GM23338 (cell line): ENCODE results near the gene OASL. TPM values are rescaled to one million over a fixed set of nuclear protein-coding genes. Genes with fewer than 3 reads are reported as not detected.

Experiments used
- ATAC-seq: fragments of 200-7000 bp; cut with Tn5 transposase; 3 replicates; pipeline ENCODE4 v1.9.1; 2020
- DNase-seq: peaks from one replicate; pipeline ENCODE4 v3.0.0-alpha.2; 2015; ENCODE audit warnings: low spot score
- H2AFZ ChIP-seq: fragments of 200-600 bp; sonication (generic); 2 replicates; pipeline ENCODE4 v1.8.0; 2016; ENCODE audit warnings: antibody characterized with exemption, mild to moderate bottlenecking, moderate library complexity
- H3F3A ChIP-seq: fragments of 200-600 bp; sonication (generic); replicated peaks from 2 replicates; pipeline ENCODE4 v1.8.0; 2017; ENCODE audit warnings: antibody characterized with exemption, mixed run types, low read depth
- H3K27ac ChIP-seq: fragments of 200-600 bp; sonication (generic); 2 replicates; pipeline ENCODE4 v1.6.1; 2016; ENCODE audit warnings: low read depth
- H3K27me3 ChIP-seq: fragments of 200-600 bp; sonication (generic); 2 replicates; pipeline ENCODE4 v1.8.0; 2016; ENCODE audit warnings: mild to moderate bottlenecking, mixed run types, moderate library complexity; ENCODE audit not compliant: insufficient read depth
- H3K36me3 ChIP-seq: fragments of 200-600 bp; sonication (generic); 2 replicates; pipeline ENCODE4 v1.8.0; 2016; ENCODE audit warnings: mild to moderate bottlenecking; ENCODE audit not compliant: insufficient read depth
- H3K4me1 ChIP-seq: fragments of 200-600 bp; sonication (generic); 2 replicates; pipeline ENCODE4 v1.8.0; 2016; ENCODE audit warnings: mild to moderate bottlenecking, moderate library complexity; ENCODE audit not compliant: insufficient read depth
- H3K4me2 ChIP-seq: fragments of 200-600 bp; sonication (generic); 2 replicates; pipeline ENCODE4 v1.7.1; 2017; ENCODE audit warnings: mixed run types
- H3K4me3 ChIP-seq: fragments of 200-600 bp; sonication (generic); 2 replicates; pipeline ENCODE4 v1.6.1; 2016; ENCODE audit warnings: mixed run types
- H3K79me2 ChIP-seq: fragments of 200-600 bp; sonication (generic); replicated peaks from 2 replicates; pipeline ENCODE4 v1.8.0; 2017; ENCODE audit warnings: mild to moderate bottlenecking; ENCODE audit not compliant: insufficient read depth
- H3K9me2 ChIP-seq: fragments of 200-600 bp; sonication (generic); 2 replicates; pipeline ENCODE4 v1.8.0; 2017; ENCODE audit not compliant: insufficient read depth
- H4K20me1 ChIP-seq: fragments of 200-600 bp; sonication (generic); replicated peaks from 2 replicates; pipeline ENCODE4 v1.8.0; 2017; ENCODE audit warnings: mild to moderate bottlenecking; ENCODE audit not compliant: insufficient read depth
- H3K27ac Mint-ChIP-seq: 2 replicates; pipeline ENCODE4 v1.8.0; 2020; ENCODE audit warnings: inconsistent platforms, mild to moderate bottlenecking, moderate library complexity, mixed read lengths
- H3K27me3 Mint-ChIP-seq: 3 replicates; pipeline ENCODE4 v1.8.0; 2022; ENCODE audit warnings: low read depth, mild to moderate bottlenecking, moderate library complexity, mixed read lengths, inconsistent platforms; ENCODE audit not compliant: insufficient read depth, poor library complexity
- H3K36me3 Mint-ChIP-seq: 3 replicates; pipeline ENCODE4 v1.8.0; 2021; ENCODE audit warnings: low read depth, mild to moderate bottlenecking, inconsistent platforms, moderate library complexity, mixed read lengths
- H3K4me1 Mint-ChIP-seq: 3 replicates; pipeline ENCODE4 v1.8.0; 2020; ENCODE audit warnings: mild to moderate bottlenecking, inconsistent platforms, mixed read lengths
- H3K4me3 Mint-ChIP-seq: 3 replicates; pipeline ENCODE4 v1.8.0; 2021; ENCODE audit warnings: moderate library complexity, mild to moderate bottlenecking, inconsistent platforms, mixed read lengths
- H3K9me3 Mint-ChIP-seq: 3 replicates; pipeline ENCODE4 v1.8.0; 2020; ENCODE audit warnings: moderate library complexity, mild to moderate bottlenecking, inconsistent platforms, mixed read lengths
- CREB1 ChIP-seq: fragments of 250-450 bp; sonication (Bioruptor Pico); IDR thresholded peaks from 2 replicates; pipeline ENCODE4 v1.5.0; 2020; ENCODE audit warnings: low read depth, mild to moderate bottlenecking, moderate library complexity
- CTCF ChIP-seq, 2 experiments: fragments of 200-600 bp in 1 of 2; sonication (generic) in 1 of 2; conservative IDR thresholded peaks; 2 replicates each; pipeline versions ENCODE4 v1.5.1 to v1.6.1; 2016 to 2017; ENCODE audit warnings: antibody characterized with exemption in 2 of 2, low read depth in 2 of 2, mild to moderate bottlenecking in 2 of 2, moderate library complexity in 1 of 2
- EZH2 ChIP-seq: fragments of 200-600 bp; sonication (generic); IDR thresholded peaks from one replicate; pipeline ENCODE4 v1.8.0; 2017; ENCODE audit warnings: antibody characterized with exemption, mild to moderate bottlenecking, low read depth; ENCODE audit not compliant: unreplicated experiment
- EZH2phosphoT487 ChIP-seq: fragments of 200-600 bp; sonication (generic); IDR thresholded peaks from one replicate; pipeline ENCODE4 v1.8.1; 2018; ENCODE audit warnings: antibody characterized with exemption; ENCODE audit not compliant: unreplicated experiment
- JUNB ChIP-seq: IDR thresholded peaks from one replicate; pipeline ENCODE4 v1.6.1; 2016; ENCODE audit warnings: antibody characterized with exemption; ENCODE audit not compliant: unreplicated experiment
- NANOG ChIP-seq: IDR thresholded peaks from 2 replicates; pipeline ENCODE4 v1.6.1; 2016; ENCODE audit warnings: antibody characterized with exemption, borderline replicate concordance
- POLR2AphosphoS5 ChIP-seq: IDR thresholded peaks from 2 replicates; pipeline ENCODE4 v1.6.1; 2016; ENCODE audit warnings: antibody characterized with exemption, low read depth
- REST ChIP-seq: IDR thresholded peaks from one replicate; pipeline ENCODE4 v1.6.1; 2018; ENCODE audit warnings: antibody characterized with exemption; ENCODE audit not compliant: unreplicated experiment
- STAT1 ChIP-seq: IDR thresholded peaks from one replicate; pipeline ENCODE4 v1.6.1; 2016; ENCODE audit warnings: antibody characterized with exemption; ENCODE audit not compliant: unreplicated experiment
- ZNF114 ChIP-seq: fragments of 250-450 bp; sonication (Bioruptor Pico); IDR thresholded peaks from 2 replicates; pipeline ENCODE4 v1.5.0; 2020; ENCODE audit warnings: mild to moderate bottlenecking, moderate library complexity
- ZNF331 ChIP-seq: fragments of 250-450 bp; sonication (Bioruptor Pico); IDR thresholded peaks from 2 replicates; pipeline ENCODE4 v1.5.0; 2020; ENCODE audit warnings: low read depth, mild to moderate bottlenecking, moderate library complexity
- polyA plus RNA-seq: library from polyadenylated mRNA; unstranded; fragments of >200 nt; fragmentation: Nextera tagmentation; extraction: Ambion mirVana; gene quantifications from 2 replicates; pipeline ENCODE4 v1.2.1, GENCODE V29; 2016
- total RNA-seq: library from RNA; depleted of rRNA; stranded (reverse); fragments of >200 nt; shearing (Covaris generic); gene quantifications from 2 replicates; pipeline ENCODE4 v1.2.3, GENCODE V29; 2014
- TF ChIP-seq, protein P1 (sequence below): fragments of 250-450 bp; sonication (Bioruptor Pico); IDR thresholded peaks from 2 replicates; pipeline ENCODE4 v1.5.0; 2020; ENCODE audit warnings: mild to moderate bottlenecking, moderate library complexity
- TF ChIP-seq, protein P2 (sequence below): IDR thresholded peaks from 2 replicates; pipeline ENCODE4 v1.6.1; 2016; ENCODE audit warnings: antibody characterized with exemption

OASL gene
- total and polyA plus RNA-seq, 2 experiments from 2014 or later, result not detected

- no peak overlapping the region for H3K4me3 Mint-ChIP-seq
- no peaks in the 10 kb centered on the region for H3K4me1 ChIP-seq
- no peak overlapping the region for H3K27ac ChIP-seq
- TF ChIP-seq POLR2AphosphoS5 (no peak), ZNF114 (no peak), NANOG (no peak), EZH2 (no peak), JUNB (no peak), ZNF331 (no peak), STAT1 (no peak), REST (no peak), CTCF (conservative IDR thresholded peaks at IDR 0.05; ENCODE audit: low read depth in 2 of 2) (no peak), EZH2phosphoT487 (no peak), CREB1 (CRISPR knock-in tag) (no peak)
- TF ChIP-seq, protein P1, sequence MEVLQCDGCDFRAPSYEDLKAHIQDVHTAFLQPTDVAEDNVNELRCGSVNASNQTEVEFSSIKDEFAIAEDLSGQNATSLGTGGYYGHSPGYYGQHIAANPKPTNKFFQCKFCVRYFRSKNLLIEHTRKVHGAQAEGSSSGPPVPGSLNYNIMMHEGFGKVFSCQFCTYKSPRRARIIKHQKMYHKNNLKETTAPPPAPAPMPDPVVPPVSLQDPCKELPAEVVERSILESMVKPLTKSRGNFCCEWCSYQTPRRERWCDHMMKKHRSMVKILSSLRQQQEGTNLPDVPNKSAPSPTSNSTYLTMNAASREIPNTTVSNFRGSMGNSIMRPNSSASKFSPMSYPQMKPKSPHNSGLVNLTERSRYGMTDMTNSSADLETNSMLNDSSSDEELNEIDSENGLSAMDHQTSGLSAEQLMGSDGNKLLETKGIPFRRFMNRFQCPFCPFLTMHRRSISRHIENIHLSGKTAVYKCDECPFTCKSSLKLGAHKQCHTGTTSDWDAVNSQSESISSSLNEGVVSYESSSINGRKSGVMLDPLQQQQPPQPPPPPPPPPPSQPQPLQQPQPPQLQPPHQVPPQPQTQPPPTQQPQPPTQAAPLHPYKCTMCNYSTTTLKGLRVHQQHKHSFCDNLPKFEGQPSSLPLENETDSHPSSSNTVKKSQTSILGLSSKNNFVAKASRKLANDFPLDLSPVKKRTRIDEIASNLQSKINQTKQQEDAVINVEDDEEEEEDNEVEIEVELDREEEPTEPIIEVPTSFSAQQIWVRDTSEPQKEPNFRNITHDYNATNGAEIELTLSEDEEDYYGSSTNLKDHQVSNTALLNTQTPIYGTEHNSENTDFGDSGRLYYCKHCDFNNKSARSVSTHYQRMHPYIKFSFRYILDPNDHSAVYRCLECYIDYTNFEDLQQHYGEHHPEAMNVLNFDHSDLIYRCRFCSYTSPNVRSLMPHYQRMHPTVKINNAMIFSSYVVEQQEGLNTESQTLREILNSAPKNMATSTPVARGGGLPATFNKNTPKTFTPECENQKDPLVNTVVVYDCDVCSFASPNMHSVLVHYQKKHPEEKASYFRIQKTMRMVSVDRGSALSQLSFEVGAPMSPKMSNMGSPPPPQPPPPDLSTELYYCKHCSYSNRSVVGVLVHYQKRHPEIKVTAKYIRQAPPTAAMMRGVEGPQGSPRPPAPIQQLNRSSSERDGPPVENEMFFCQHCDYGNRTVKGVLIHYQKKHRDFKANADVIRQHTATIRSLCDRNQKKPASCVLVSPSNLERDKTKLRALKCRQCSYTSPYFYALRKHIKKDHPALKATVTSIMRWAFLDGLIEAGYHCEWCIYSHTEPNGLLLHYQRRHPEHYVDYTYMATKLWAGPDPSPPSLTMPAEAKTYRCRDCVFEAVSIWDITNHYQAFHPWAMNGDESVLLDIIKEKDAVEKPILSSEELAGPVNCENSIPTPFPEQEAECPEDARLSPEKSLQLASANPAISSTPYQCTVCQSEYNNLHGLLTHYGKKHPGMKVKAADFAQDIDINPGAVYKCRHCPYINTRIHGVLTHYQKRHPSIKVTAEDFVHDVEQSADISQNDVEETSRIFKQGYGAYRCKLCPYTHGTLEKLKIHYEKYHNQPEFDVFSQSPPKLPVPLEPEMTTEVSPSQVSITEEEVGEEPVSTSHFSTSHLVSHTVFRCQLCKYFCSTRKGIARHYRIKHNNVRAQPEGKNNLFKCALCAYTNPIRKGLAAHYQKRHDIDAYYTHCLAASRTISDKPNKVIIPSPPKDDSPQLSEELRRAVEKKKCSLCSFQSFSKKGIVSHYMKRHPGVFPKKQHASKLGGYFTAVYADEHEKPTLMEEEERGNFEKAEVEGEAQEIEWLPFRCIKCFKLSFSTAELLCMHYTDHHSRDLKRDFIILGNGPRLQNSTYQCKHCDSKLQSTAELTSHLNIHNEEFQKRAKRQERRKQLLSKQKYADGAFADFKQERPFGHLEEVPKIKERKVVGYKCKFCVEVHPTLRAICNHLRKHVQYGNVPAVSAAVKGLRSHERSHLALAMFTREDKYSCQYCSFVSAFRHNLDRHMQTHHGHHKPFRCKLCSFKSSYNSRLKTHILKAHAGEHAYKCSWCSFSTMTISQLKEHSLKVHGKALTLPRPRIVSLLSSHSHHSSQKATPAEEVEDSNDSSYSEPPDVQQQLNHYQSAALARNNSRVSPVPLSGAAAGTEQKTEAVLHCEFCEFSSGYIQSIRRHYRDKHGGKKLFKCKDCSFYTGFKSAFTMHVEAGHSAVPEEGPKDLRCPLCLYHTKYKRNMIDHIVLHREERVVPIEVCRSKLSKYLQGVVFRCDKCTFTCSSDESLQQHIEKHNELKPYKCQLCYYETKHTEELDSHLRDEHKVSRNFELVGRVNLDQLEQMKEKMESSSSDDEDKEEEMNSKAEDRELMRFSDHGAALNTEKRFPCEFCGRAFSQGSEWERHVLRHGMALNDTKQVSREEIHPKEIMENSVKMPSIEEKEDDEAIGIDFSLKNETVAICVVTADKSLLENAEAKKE, result no peak
- TF ChIP-seq, protein P2, sequence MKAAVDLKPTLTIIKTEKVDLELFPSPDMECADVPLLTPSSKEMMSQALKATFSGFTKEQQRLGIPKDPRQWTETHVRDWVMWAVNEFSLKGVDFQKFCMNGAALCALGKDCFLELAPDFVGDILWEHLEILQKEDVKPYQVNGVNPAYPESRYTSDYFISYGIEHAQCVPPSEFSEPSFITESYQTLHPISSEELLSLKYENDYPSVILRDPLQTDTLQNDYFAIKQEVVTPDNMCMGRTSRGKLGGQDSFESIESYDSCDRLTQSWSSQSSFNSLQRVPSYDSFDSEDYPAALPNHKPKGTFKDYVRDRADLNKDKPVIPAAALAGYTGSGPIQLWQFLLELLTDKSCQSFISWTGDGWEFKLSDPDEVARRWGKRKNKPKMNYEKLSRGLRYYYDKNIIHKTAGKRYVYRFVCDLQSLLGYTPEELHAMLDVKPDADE, result no peak
- peaks cover 6% of the 10 kb centered on the region; the same call in 2 of the 3 replicates for H3K9me3 Mint-ChIP-seq
- no peak overlapping the region for H3K27ac Mint-ChIP-seq
- H3K27me3 Mint-ChIP-seq, result peaks cover 6% of the 10 kb centered on the region
- H2AFZ ChIP-seq, result peak overlapping the region; percentile 32; the same call in 1 of the 2 replicates
- no peaks in the 10 kb centered on the region for H3K27me3 ChIP-seq
- no peaks in the 10 kb centered on the region for H4K20me1 ChIP-seq
- ATAC-seq (no peak), DNase-seq (no peak)
- H3K9me2 ChIP-seq, result no peaks in the 10 kb centered on the region
- peaks cover 2% of the 10 kb centered on the region; the same call in 1 of the 3 replicates for H3K4me1 Mint-ChIP-seq
- no peak overlapping the region for H3K4me3 ChIP-seq
- no peaks in the 10 kb centered on the region for H3K36me3 Mint-ChIP-seq
- no peaks in the 10 kb centered on the region for H3K36me3 ChIP-seq
- H3K4me2 ChIP-seq, result no peak overlapping the region
- no peaks in the 10 kb centered on the region for H3K79me2 ChIP-seq
- H3F3A ChIP-seq, result no peaks in the 10 kb centered on the region
Measured at GRCh38 chr12:121085069-121085468, 46.0 kb upstream of the OASL start.
